ENCODE results near the gene ASTN2.

DNA sequence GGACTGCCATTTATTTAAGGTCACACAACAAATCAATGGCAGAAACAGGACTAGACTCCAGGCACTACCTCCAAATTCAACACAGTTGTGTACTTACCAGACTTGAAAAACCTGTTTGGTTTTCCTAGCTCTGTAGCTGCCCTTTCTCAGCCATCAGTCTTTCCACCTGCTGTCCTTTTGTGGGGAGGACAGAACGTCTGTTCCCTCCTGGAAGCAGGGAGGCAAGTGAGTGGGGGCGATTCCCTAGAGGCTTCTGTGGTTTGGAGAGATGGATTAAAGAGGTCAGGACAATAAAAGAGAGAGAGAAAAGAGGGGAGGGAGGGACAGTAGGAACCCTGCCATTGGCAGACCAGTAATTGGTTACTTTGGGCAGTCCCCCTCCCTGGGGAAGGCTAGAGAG is 14.7 kb downstream of the ASTN2 start:
- TF ChIP-seq YY1 (IDR thresholded peaks at IDR 0.05; ENCODE audit: insufficient read depth, insufficient read length): no peak
- TF ChIP-seq SUZ12 (IDR thresholded peaks at IDR 0.05; ENCODE audit: extremely low read depth, insufficient read depth, insufficient read length): no peak

Data from NT2/D1 (cell line).